HG02642 (cell line): Measurements from ENCODE around the gene SLC39A1.

Source experiments
- ATAC-seq: cut with Tn5 transposase; IDR thresholded peaks from one replicate; pipeline ENCODE4 v1.9.1; 2021; ENCODE audit warnings: mild to moderate bottlenecking; ENCODE audit not compliant: unreplicated experiment, poor library complexity

SLC39A1 gene

DNA sequence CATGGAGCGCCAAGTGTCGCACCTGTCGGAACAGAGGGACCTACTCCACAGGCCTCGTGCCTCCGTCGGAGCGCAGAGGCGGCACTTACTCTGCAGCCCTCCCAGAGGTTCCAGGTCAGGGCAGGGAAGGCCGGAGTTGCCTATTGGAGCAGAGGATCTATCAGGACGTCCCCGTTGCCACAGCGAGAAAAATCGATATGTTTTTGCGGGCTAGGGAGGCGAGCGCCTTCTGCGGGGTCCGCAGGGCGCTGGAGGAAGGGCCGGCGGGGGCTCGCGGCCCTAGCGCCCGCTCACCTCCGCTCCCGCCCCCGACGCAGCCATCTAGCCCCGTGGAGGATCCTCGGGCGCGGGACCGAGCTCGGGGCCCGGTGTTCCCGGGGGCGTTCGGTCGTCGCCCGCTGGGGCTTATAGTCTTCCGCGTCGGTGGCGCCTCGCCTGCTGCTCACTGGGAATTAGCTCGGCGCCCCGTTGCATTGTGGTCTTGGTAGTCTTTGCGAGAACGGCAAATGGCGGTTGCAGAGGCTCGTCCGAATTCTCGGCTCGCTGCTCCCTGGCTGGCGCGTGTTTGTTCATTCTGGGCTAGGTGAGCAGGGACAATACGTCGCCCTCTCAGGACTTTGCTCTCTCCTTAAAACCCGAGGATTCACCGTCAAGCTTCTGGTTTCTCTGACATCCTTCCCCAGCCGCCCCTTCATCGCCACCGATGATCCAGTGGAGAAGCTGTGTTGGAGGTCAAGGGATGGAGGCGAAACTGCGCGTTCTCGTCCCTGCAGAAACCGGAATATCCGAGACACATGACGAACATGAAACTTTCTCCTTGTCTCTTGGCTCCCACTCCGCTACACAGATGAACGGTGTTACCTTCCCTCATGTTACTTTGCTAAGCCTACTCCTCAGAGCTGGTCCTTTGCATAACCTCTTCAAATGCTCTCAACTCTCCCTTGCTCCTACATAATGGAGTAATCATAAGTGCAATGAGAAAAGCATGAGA lies 14.2 kb upstream of the SLC39A1 start, which contains the start of gene JTB:
Gene JTB (minus strand): TSS at position 425 of the 991 bp plus-strand sequence. CDS start 422 bp downstream, at position 3.
- ATAC-seq: peak; percentile 88

- ATAC-seq: no peak
Observed at GRCh38 chr1:153976819-153977249, 13.5 kb upstream of the SLC39A1 start.

- no peak for ATAC-seq
Observed at GRCh38 chr1:153973525-153973924, 10.2 kb upstream of the SLC39A1 start.

DNA sequence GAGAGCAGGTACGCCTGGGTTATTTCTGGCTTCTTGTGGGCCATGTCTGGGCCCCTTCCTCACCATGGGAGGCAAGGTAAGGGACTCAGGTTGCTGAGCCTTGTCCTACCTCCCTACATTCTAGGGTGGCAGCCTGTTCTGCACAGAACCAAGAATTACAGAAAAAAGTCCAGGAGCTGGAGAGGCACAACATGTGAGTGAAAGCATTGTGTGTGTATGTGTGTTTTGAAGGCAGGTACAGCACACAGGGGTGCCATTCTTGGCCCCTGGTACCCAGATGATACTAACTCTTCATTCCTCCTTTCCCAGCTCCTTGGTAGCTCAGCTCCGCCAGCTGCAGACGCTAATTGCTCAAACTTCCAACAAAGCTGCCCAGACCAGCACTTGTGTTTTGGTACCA lies 9.7 kb upstream of the SLC39A1 start:
- no peak for ATAC-seq

DNA sequence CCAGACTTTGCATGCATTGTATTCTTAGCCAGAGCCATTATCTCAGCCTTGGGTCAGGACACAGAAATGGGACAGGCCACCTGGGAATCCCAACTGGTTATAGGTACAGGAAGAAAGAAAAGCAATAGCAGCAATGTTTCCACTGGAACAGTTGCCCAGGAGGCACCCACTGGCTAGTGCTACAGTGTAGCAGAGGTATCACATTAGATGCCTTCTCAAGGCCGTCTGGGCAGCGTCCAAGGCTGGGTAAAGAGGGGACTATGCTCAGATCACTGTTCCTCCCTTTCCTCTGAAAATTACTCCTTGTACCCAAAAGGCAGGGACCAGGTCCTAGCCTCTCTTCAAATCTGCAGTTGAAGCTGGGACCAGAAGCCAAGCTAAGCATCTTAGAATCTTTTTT lies 7.0 kb upstream of the SLC39A1 start:
- ATAC-seq: no peak

DNA sequence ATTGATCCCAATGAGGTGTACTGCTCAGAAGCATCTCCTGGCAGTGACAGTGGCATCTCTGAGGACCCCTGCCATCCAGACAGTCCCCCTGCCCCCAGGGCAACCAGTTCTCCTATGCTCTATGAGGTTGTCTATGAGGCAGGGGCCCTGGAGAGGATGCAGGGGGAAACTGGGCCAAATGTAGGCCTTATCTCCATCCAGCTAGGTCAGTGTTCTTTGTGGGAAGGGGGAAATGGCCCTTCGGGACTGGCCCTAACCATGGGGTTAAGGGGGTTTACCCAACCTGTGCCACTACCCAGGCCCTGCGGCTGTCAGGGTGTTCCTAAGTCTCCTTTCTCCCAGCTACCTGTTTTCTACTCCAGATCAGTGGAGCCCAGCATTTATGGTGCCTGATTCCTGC lies 5.6 kb upstream of the SLC39A1 start:
- ATAC-seq: no peak

DNA sequence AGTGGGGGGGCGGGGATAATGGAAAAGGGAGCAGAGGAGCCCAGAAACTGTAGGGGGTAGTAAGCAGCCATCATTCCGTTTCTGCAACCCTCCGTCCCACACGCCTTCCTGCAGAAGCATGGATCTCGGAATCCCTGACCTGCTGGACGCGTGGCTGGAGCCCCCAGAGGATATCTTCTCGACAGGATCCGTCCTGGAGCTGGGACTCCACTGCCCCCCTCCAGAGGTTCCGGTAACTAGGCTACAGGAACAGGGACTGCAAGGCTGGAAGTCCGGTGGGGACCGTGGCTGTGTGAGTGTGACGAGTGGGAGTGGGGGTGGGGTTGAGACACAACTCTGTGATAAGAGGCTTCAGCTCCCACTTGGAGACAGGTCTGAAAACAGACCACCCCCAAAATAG lies 5.1 kb upstream of the SLC39A1 start:
- no peak for ATAC-seq

GRCh38 chr1:153968000-153968363 lies 4.6 kb upstream of the SLC39A1 start:
- no peak for ATAC-seq

DNA sequence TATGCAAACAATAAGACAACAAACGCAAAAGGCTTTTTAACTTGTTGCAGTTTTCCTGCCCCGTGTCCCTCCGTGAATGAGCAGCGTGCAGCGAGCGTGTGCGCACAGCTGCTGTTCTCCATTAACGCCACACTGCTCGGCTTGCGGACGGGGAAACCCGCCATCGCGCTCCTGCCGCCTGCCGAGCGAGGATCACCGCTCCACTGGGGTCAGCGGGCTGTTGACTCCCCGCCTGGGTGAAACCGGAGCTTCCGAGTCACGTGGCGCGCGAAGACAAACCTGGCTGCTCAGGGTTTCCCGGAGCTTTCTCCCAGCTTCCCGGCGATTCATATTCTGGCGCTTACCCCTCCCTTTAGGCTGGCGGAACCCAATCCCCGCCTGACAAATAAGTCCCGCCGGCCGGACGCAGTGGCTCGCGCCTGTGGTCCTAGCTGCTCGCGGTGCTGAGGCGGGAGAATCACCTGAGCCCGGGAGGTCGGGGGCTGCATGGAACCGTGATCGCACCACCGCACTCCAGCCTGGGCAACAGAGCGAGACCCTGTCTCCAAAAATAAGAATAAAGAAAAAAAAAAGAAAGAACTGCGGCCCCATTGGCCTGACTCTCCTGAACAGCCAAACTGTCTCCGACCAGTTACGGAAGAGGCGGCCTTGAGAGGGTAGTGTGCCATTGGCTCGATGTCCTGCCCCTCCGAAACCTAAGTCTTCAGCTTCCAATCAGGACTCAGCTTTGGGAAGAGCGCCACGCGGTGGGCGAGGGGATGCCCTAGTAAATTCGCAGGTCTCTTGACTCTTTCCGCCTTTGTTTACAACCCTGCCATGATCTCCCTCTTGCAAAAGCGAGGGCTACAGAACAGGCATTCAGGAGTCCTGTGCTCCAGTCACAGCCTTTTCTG lies 4.0 kb upstream of the SLC39A1 start, which contains the start of gene CREB3L4:
Gene CREB3L4 (plus strand): TSS at position 796 of the 893 bp plus-strand sequence. CDS start 624 bp downstream, outside the sequence.
- ATAC-seq: peak; percentile 70

- ATAC-seq: no peak
Observed at GRCh38 chr1:153963850-153964331, 554 bp upstream of the SLC39A1 start.

DNA sequence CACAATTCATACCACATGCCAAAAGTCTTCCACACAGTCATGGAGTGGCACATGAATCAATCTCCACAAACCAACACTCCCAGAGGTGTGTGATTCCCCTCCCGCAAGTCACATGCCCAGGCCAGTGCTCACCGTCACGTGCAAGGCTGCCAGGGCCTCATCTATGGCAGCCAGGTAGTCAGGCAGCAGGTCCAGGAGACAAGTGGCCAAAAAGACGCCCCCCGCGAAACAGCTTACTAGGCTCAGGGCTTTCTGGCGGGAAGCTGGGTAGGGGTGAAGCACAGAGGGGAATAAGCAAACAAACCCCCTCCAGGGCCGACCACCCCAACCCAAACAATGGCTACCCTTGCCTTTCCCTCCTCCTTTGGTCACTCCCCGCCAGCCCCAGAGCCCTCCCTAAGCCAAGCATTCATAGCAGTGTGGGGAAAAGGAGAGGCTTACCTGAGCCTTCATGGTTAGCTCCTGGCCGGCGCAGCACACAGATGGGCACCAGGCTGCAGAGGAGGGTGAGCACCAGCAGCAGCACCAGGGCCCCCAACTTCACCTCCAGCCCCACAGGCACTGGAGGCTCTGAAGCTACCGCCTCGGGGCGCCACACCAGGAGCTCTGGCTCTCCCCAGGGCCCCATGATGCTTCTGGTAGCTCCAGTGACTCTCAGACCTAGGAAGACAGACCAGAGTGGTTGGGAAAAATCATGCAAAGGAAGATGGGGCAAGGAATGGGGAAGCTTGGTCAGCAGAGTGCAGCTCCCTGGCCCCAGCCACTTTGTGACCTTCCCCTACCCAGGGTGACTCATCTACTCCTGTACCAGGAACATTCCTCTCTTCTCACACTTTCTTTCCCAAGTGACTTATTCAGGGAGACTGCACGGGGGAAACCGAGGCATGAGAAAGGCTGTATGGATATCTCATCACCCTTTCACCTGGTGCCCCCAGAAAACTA lies 978 bp downstream of the SLC39A1 start:
- no peak for ATAC-seq

DNA sequence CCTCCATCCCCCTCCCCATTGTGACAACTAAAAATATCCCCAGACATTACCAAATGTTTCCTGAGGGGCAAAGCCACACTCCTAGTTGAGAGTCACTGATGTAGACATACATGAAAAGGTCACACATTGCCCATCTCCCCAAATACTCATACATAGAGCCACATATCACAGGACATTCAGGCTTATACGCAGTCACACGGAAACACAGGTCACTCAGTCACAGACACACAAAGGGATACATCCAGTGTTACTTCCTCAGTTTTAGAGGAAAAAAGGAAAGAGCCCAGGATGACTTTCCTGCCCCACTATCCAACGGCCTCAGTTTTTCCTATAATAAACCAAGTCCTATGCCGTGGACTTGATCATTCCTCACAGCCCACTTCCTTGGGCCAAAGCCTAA lies 1.9 kb downstream of the SLC39A1 start:
- ATAC-seq: no peak

DNA sequence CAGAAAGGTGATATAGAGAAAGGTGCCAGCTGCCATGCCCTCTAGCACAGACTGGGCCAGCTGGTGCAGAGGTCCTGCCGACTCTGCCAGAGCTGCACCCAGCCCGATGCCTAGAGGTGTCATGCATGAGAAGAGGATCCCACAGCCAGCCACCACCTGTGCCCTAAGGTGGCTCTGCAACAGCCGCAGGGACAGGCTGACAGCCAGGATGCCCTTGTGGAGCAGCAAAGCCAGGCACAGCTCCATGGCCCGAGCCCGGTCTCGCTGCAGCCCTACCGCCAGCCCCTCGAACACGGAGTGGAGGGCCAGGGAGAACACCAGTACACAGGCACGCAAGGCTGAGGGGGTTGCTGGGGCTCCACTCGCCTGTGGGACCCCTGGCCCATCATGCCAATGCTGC lies 3.1 kb downstream of the SLC39A1 start:
- ATAC-seq: no peak

- no peak for ATAC-seq
Observed at GRCh38 chr1:153959454-153959853, 3.9 kb downstream of the SLC39A1 start.

- no peak for ATAC-seq
Observed at GRCh38 chr1:153958961-153959260, 4.4 kb downstream of the SLC39A1 start.

DNA sequence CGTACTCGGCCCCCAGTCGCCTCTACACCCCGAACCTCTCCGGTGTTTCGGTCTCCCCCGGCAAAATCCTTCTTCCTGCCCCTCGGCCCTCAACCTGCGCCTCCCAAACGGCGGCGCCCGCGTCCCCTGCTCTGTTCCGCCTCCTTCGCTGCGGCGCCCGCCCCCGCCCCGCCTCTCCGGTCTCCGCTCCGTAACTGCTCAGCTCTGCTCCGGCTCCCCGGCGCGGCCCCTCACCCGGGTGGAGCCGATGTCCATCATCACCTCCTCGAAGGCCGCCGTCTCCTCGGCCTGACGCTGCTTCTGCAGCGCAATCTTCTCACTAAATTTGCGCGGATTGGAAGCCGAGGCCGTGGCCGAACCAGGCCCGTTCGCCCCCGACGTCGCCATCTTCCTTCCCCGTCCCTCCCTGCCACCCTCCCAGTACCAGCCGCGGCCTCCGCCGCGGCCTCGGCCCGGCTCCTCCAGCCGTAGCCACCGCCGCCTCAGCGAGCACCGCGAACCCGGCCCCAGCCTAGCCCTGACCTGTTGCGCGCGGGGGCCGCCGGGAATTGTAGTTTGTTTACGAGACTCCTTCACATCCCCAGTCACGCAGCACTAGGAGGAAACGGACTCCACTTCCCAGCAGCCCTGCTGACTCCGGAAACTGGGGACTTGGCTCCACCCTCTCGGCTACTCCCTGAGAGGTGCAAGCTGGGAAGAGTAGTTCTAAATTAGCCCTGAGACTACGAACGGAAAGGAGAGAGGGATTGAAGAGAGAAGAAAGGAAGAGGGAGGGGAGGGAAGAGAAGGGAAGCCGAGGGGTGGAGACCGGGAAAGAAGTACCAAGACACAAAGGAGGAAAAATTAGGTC lies 5.0 kb downstream of the SLC39A1 start, which contains the start of gene CRTC2:
Gene CRTC2 (minus strand): TSS at position 502 of the 850 bp plus-strand sequence. CDS start 115 bp downstream, at position 387.
- ATAC-seq: peak; percentile 78

DNA sequence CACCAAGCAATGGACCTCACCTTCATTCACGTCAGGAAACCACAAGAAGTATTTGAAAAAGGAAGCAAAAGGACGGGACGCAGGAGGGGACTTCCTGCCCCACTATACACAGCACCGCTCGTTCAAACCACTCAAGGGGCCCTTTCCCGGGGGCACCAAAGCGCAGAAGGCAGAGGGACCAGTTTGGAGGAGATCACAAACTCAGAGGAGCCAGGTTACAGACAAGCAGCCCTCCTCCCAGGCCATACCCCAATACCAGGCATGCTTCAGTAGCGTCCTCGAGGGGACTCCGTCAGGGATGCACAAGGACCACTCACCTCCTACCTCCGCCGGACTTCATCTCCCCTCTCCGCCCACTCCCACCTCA lies 5.6 kb downstream of the SLC39A1 start:
- ATAC-seq: peak; percentile 3

GRCh38 chr1:153956997-153957715 lies 6.2 kb downstream of the SLC39A1 start:
- no peak for ATAC-seq
